Measurements from ENCODE around the gene SH3YL1.

GRCh38 chr2:288758-289361 lies 25.0 kb upstream of the SH3YL1 start:
- TF ChIP-seq CTCF (conservative IDR thresholded peaks at IDR 0.05; ENCODE audit: low read depth, low read length) (no peak), EZH2 (IDR thresholded peaks at IDR 0.05; ENCODE audit: borderline replicate concordance, low read depth, low read length, poor library complexity, severe bottlenecking) (no peak)

Measured in A673 (cell line).